RPMI7951 (cell line): ENCODE measurements around the gene SPDYE3. TPM values are rescaled to one million over a fixed set of nuclear protein-coding genes. Genes with fewer than 3 reads are reported as not detected.

ENCODE experiments used
- DNase-seq: peaks from one replicate; pipeline ENCODE4 v3.0.0-alpha.2; 2012; ENCODE audit warnings: low read depth
- total RNA-seq: library from RNA; depleted of rRNA; stranded (reverse); fragments of >200 nt; shearing (Covaris generic); gene quantifications from 2 replicates; pipeline ENCODE4 v1.2.3, GENCODE V29; 2014; rRNA removed

Gene SPDYE3
- total RNA-seq, 1 experiment from 2014 or later, result not detected

GRCh38 chr7:100370746-100371145, 63.2 kb downstream of the SPDYE3 start:
- DNase-seq, result no peak

- no peak for DNase-seq
Observed at GRCh38 chr7:100371561-100372171, 64.2 kb downstream of the SPDYE3 start.

Other genes starting within 250 kb of the SPDYE3 start
- gene ZNF3, start 226.0 kb upstream of the SPDYE3 start, total RNA-seq, result 22.6 and 25.1 TPM in 2 replicates
- gene COPS6, start 218.7 kb upstream of the SPDYE3 start, total RNA-seq, result 63.6 and 83.4 TPM in 2 replicates
- 216 and 221 TPM in 2 replicates for gene MCM7, start 206.3 kb upstream of the SPDYE3 start, total RNA-seq
- 22.6 and 36.8 TPM in 2 replicates for gene AP4M1, start 206.1 kb upstream of the SPDYE3 start, total RNA-seq
- gene TAF6, start 188.3 kb upstream of the SPDYE3 start, total RNA-seq, result 66.7 and 80.4 TPM in 2 replicates
- gene CNPY4, start 188.1 kb upstream of the SPDYE3 start, total RNA-seq, result 32.6 and 34.7 TPM in 2 replicates
- gene MBLAC1, start 180.7 kb upstream of the SPDYE3 start, total RNA-seq, result 1.6 and 4.8 TPM in 2 replicates
- 221 and 278 TPM in 2 replicates for gene LAMTOR4, start 158.8 kb upstream of the SPDYE3 start, total RNA-seq
- 5.8 and 8.1 TPM in 2 replicates for gene TRAPPC14, start 149.0 kb upstream of the SPDYE3 start, total RNA-seq
- gene GAL3ST4, start 139.1 kb upstream of the SPDYE3 start, total RNA-seq, result 10.0 and 10.2 TPM in 2 replicates
- 2.5 and 5.7 TPM in 2 replicates for gene GPC2, start 130.3 kb upstream of the SPDYE3 start, total RNA-seq
- 2.5 and 3.8 TPM in 2 replicates for gene STAG3, start 129.8 kb upstream of the SPDYE3 start, total RNA-seq
- not detected in 2 replicates for gene PVRIG, start 87.8 kb upstream of the SPDYE3 start, total RNA-seq
- 7.7 and 10.1 TPM in 2 replicates for gene PILRB, start 50.4 kb downstream of the SPDYE3 start, total RNA-seq
- not detected in 2 replicates for gene PILRA, start 65.8 kb downstream of the SPDYE3 start, total RNA-seq
- gene ZCWPW1, start 121.0 kb downstream of the SPDYE3 start, total RNA-seq, result 0.20 and 3.7 TPM in 2 replicates
- 22.2 and 22.5 TPM in 2 replicates for gene MEPCE, start 122.1 kb downstream of the SPDYE3 start, total RNA-seq
- gene PPP1R35, start 128.8 kb downstream of the SPDYE3 start, total RNA-seq, result 30.5 and 40.4 TPM in 2 replicates
- 0.39 TPM in 1 of 2 replicates, not detected in the other for gene SPACDR, start 156.6 kb downstream of the SPDYE3 start, total RNA-seq
- gene TSC22D4, start 171.5 kb downstream of the SPDYE3 start, total RNA-seq, result 12.5 and 23.6 TPM in 2 replicates
- not detected in 2 replicates for gene NYAP1, start 176.2 kb downstream of the SPDYE3 start, total RNA-seq
- 6.5 and 7.2 TPM in 2 replicates for gene AGFG2, start 231.5 kb downstream of the SPDYE3 start, total RNA-seq